SK-N-SH treated with all-trans-retinoic acid at 6 μM for 48 hours (cell line): ENCODE results near the gene MINK1.

Experiments
- ATAC-seq: fragments of 200-7000 bp; cut with Tn5 transposase; 3 replicates; pipeline ENCODE4 v1.9.1; 2020; ENCODE audit warnings: mild to moderate bottlenecking, moderate library complexity
- ARNTL ChIP-seq: fragments of 450-650 bp; formaldehyde crosslinking; IDR thresholded peaks from 2 replicates; pipeline ENCODE4 v1.5.0; 2020; ENCODE audit warnings: low read depth, mild to moderate bottlenecking, moderate library complexity, borderline replicate concordance
- CSRNP3 ChIP-seq: fragments of 250-450 bp; sonication (Bioruptor Pico); IDR thresholded peaks from 2 replicates; pipeline ENCODE4 v1.5.1; 2021; ENCODE audit warnings: mild to moderate bottlenecking, moderate library complexity
- ESRRG ChIP-seq: fragments of 250-450 bp; sonication (Bioruptor Pico); IDR thresholded peaks from 2 replicates; pipeline ENCODE4 v1.6.1; 2021; ENCODE audit warnings: mild to moderate bottlenecking
- GLIS3 ChIP-seq: fragments of 250-450 bp; sonication (Bioruptor Pico); IDR thresholded peaks from 2 replicates; pipeline ENCODE4 v1.5.0; 2020; ENCODE audit warnings: mild to moderate bottlenecking, moderate library complexity
- ISL1 ChIP-seq: fragments of 250-450 bp; sonication (Bioruptor Pico); IDR thresholded peaks from 2 replicates; pipeline ENCODE4 v2.1.2; 2022; ENCODE audit warnings: mild to moderate bottlenecking, moderate library complexity
- OSR1 ChIP-seq: fragments of 250-450 bp; sonication (Bioruptor Pico); IDR thresholded peaks from 2 replicates; pipeline ENCODE4 v1.8.0; 2022; ENCODE audit warnings: moderate library complexity, mild to moderate bottlenecking, inconsistent platforms
- PATZ1 ChIP-seq: fragments of 250-450 bp; sonication (Bioruptor Pico); IDR thresholded peaks from 2 replicates; pipeline ENCODE4 v1.8.0; 2020; ENCODE audit warnings: mild to moderate bottlenecking, moderate library complexity, borderline replicate concordance
- POU6F1 ChIP-seq: fragments of 250-450 bp; sonication (Bioruptor Pico); IDR thresholded peaks from 2 replicates; pipeline ENCODE4 v1.8.0; 2021; ENCODE audit warnings: low read depth, mild to moderate bottlenecking, moderate library complexity, borderline replicate concordance
- PPARA ChIP-seq: fragments of 250-450 bp; sonication (Bioruptor Pico); IDR thresholded peaks from 2 replicates; pipeline ENCODE4 v1.5.0; 2020; ENCODE audit warnings: mild to moderate bottlenecking, borderline replicate concordance
- TCF4 ChIP-seq: fragments of 250-450 bp; sonication (Bioruptor Pico); IDR thresholded peaks from 2 replicates; pipeline ENCODE4 v1.8.0; 2021; ENCODE audit warnings: mild to moderate bottlenecking, moderate library complexity, borderline replicate concordance
- TOX ChIP-seq: fragments of 250-450 bp; sonication (Bioruptor Pico); IDR thresholded peaks from 2 replicates; pipeline ENCODE4 v1.8.0; 2021; ENCODE audit warnings: mild to moderate bottlenecking, moderate library complexity, borderline replicate concordance
- TSHZ2 ChIP-seq: fragments of 250-450 bp; sonication (Bioruptor Pico); IDR thresholded peaks from 2 replicates; pipeline ENCODE4 v1.5.0; 2020; ENCODE audit warnings: mild to moderate bottlenecking, moderate library complexity
- ZC3H10 ChIP-seq: fragments of 250-450 bp; sonication (Bioruptor Pico); IDR thresholded peaks from 2 replicates; pipeline ENCODE4 v1.5.1; 2021; ENCODE audit warnings: mild to moderate bottlenecking, moderate library complexity
- ZFP3 ChIP-seq: fragments of 250-450 bp; sonication (Bioruptor Pico); IDR thresholded peaks from 2 replicates; pipeline ENCODE4 v1.5.0; 2020; ENCODE audit warnings: mild to moderate bottlenecking, moderate library complexity
- ZFP30 ChIP-seq: fragments of 450-650 bp; formaldehyde crosslinking; IDR thresholded peaks from 2 replicates; pipeline ENCODE4 v1.5.0; 2022; ENCODE audit warnings: mild to moderate bottlenecking, moderate library complexity
- ZNF565 ChIP-seq: fragments of 450-650 bp; formaldehyde crosslinking; conservative IDR thresholded peaks from 2 replicates; pipeline ENCODE4 v1.5.0; 2020; ENCODE audit warnings: low read depth, mild to moderate bottlenecking, moderate library complexity
- ZNF70 ChIP-seq: fragments of 450-650 bp; formaldehyde crosslinking; IDR thresholded peaks from 2 replicates; pipeline ENCODE4 v1.5.0; 2020; ENCODE audit warnings: mild to moderate bottlenecking, moderate library complexity

The MINK1 gene

DNA sequence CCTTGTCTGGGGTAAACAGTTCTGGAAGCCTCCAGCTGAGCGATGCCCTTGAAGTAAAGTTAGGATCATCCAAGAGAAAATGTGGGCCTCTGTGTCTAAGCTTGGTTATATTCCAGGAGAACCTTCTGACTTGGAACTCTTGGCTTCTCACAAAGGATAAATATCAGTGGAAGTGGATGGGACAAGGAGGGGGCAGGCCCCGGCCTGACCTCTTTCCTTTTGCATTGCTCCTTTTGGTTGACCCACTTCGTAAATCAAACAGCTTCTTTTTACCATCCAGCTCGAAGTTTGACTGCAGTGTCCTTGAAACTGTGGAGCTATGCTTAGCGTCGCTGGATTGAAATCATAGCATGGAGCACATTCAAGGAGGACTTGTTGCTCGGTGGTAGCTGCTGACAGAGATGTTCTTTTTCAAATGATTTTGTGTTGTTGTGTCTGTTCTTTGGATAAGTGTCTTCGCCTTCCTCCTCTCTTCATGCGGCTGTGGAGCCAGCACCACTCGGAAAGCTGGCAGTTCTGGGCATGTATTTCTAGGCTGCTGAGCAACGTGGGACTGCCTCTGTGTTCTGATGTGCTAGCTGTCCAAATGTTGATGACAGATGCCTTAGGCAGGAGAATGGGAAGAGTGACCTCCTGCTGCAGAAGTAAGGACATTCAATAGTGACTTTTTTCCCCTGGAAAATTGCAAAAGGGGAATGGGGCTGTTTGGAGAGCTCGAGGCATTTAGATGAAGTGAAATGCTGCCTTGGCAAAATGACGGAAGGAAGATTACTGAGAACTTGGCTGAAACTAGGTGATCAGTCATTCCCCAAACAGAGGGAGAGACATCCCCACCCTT lies 4.5 kb downstream of the MINK1 start:
- ATAC-seq = no peak
- TF ChIP-seq POU6F1 (CRISPR knock-in tag) (no peak), ZFP3 (CRISPR knock-in tag) (no peak), ISL1 (CRISPR knock-in tag) (no peak), PPARA (no peak), ZFP30 (CRISPR knock-in tag) (no peak), ESRRG (no peak), ZC3H10 (CRISPR knock-in tag) (no peak), ARNTL (CRISPR knock-in tag) (no peak)
- TF ChIP-seq, all 23 proteins: peak for 0

GRCh38 chr17:4838309-4838785 lies 5.2 kb downstream of the MINK1 start:
- ATAC-seq = no peak
- TF ChIP-seq TSHZ2 (CRISPR knock-in tag) (no peak), TOX (no peak), ZNF70 (no peak), CSRNP3 (CRISPR knock-in tag) (no peak), OSR1 (no peak), ZNF565 (CRISPR knock-in tag) (no peak), TCF4 (CRISPR knock-in tag) (no peak), PATZ1 (CRISPR knock-in tag) (no peak), GLIS3 (CRISPR knock-in tag) (no peak)
- TF ChIP-seq, all 23 proteins: peak for 0

DNA sequence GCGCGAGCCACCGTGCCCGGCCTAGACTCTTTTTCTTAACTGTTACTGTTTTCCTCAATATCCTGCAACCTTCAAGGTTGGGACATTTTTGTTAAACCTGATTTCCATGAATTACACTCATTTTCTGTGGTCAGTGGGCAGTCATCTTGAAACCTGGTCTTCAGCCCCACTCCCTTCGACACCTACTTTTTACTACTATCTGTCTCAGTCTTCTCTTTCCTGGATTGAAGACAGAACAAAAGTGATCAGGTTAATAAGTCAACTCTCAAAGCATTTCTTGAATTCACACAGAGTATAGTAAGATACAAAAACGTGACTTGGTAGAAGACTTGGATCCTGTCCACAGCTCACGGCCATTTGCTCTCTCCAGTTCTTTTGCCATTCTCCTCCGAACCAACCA lies 6.1 kb downstream of the MINK1 start:
- no peak for TF ChIP-seq POU6F1 (CRISPR knock-in tag)
- TF ChIP-seq ISL1 (CRISPR knock-in tag) = no peak
- TF ChIP-seq ZNF70 = no peak
- TF ChIP-seq TSHZ2 (CRISPR knock-in tag) = no peak
- no peak for TF ChIP-seq CSRNP3 (CRISPR knock-in tag)
- TF ChIP-seq ZNF565 (CRISPR knock-in tag) = no peak
- no peak for ATAC-seq
